Aorta (tissue), 5 donors: Measurements from ENCODE around the gene PCGF3. TPM values are rescaled to one million over a fixed set of nuclear protein-coding genes. Genes with fewer than 3 reads are reported as not detected.
A peak's percentile ranks its signal among the peaks of the same experiment; 100 is the strongest.

Source experiments
- ATAC-seq: fragments of 200-7000 bp; cut with Tn5 transposase; one replicate; pipeline ENCODE4 v1.9.1; 2022; ENCODE audit warnings: moderate library complexity; ENCODE audit not compliant: low FRiP score
- DNase-seq, 2 donors: peaks; one replicate each; pipeline ENCODE4 v3.0.0-alpha.2; 2020
- H3K27ac ChIP-seq, 2 donors: one replicate each; pipeline ENCODE4 v1.5.1; 2013; ENCODE audit warnings: low read length in 2 of 2, mild to moderate bottlenecking in 2 of 2, moderate library complexity in 2 of 2, control low read depth in 1 of 2, inconsistent platforms in 1 of 2, low read depth in 1 of 2
- H3K27me3 ChIP-seq, 2 donors: one replicate each; pipeline ENCODE4 v1.6.1; 2013; ENCODE audit warnings: control low read depth in 1 of 2, low read length in 1 of 2, mild to moderate bottlenecking in 1 of 2, moderate library complexity in 1 of 2; ENCODE audit not compliant: insufficient read depth in 2 of 2, control insufficient read depth in 1 of 2
- H3K36me3 ChIP-seq, 2 donors: one replicate each; pipeline ENCODE4 v1.6.1; 2013; ENCODE audit warnings: control low read depth in 1 of 2, low read length in 1 of 2, mild to moderate bottlenecking in 1 of 2; ENCODE audit not compliant: insufficient read depth in 2 of 2, control insufficient read depth in 1 of 2
- H3K4me1 ChIP-seq, 2 donors: one replicate each; pipeline ENCODE4 v1.6.1; 2013; ENCODE audit warnings: low read length in 2 of 2, control low read depth in 1 of 2, mild to moderate bottlenecking in 1 of 2, moderate library complexity in 1 of 2; ENCODE audit not compliant: insufficient read depth in 2 of 2, control insufficient read depth in 1 of 2
- H3K4me3 ChIP-seq, 2 donors: one replicate each; pipeline ENCODE4 v1.5.1; 2013; ENCODE audit warnings: low read length in 2 of 2, control low read depth in 1 of 2, mild to moderate bottlenecking in 1 of 2
- H3K9me3 ChIP-seq: one replicate; pipeline ENCODE4 v1.6.1; 2013; ENCODE audit warnings: mild to moderate bottlenecking, low read length; ENCODE audit not compliant: control insufficient read depth
- WGBS, 2 donors: extraction: QIAGEN DNeasy Blood & Tissue Kit; methylation state at CpG; one replicate each; pipeline ENCODE4 v1.1.7; 2013; 5-methylcytosine and 5-hydroxymethylcytosine counted together
- intact Hi-C, 2 donors: fragments of 100-400 bp; cut with DNase I; formaldehyde crosslinking; loops; one replicate each; pipeline versions ENCODE4 v1.14.2 to v1.15.0; 2022
- polyA plus RNA-seq, 2 donors: library from polyadenylated mRNA; stranded (reverse); fragments of 200-250 nt; gene quantifications; one replicate each; pipeline ENCODE4 v1.2.3, GENCODE V29; 2013
- total RNA-seq, 2 donors: library from RNA; stranded (reverse); fragmentation: NEBNext Ultra II Directional; extraction: Animal tissue kit (Norgen Biotek cat#: 25700); gene quantifications; one replicate each; pipeline ENCODE4 v1.2.1, GENCODE V29; 2021
- donor health status: healthy with polysubstance abuse.
- donor health status: Bipolar disorder and iron deficiency.
- donor health status: DM: no; HTN: no; CAD: no.
- donor health status: DM: no; HTN: no; CAD: no.
- donor health status: DM: yes; HTN: yes; CAD: no.

The PCGF3 gene
- total and polyA plus RNA-seq, 4 donors: 17.7 to 59.4 (median 37.0) TPM

DNA sequence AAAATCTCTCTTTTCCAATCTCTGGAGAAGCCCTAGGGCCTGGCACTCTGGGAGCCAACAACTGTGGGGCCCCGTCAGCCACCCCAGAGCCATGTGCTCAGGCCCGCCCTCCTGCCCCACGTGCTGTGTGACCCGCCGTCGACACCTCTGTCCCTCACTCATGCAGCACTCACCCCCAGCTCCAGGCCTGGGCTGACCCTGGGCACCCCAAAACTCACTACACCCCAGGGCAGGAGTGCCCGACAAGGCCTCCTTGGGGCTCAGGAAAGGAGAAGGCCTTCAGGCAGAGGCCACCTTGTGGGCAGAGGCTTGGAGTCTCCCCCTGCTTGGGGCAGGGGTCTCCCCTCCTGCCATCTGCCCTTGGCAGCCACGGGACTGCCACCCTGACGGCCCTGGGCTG, 25.5 kb upstream of the PCGF3 start:
- Histone ChIP-seq H3K9me3 (no peaks in the 10 kb centered on the region), H3K4me1 (no peaks in the 10 kb centered on the region), H3K27ac (no peak overlapping the region), H3K4me3 (no peak overlapping the region), H3K36me3 (no peaks in the 10 kb centered on the region), H3K27me3 (no peaks in the 10 kb centered on the region)
- 80 to 84% methylated on average over 9 of the region's 9 CpGs for WGBS, 2 donors
- DNase-seq (peak in 1 of 2 donors; percentile 44), ATAC-seq (no peak)
- intact Hi-C loops: no loop called here

DNA sequence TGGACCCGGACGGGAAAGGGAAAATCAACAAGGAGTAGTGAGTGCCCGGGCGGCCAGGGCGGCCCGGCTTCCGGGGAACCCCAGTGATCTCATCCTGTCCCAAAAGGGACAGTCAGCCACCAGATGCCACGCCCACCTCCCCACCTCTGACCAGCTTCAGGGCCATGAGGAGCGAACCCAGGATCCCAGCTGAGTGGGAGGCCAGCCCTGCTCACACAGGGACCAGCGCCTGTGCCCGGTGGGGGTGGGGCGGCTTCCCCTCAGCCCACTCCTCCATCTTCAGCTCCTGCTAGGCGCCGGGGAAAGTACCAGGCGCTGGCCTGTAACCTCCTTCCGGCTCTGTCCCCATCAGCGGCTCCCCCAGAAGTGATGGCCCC, 25.1 kb upstream of the PCGF3 start:
- intact Hi-C loops: no loop called here
- ATAC-seq: no peak
- DNase-seq: peak; percentile 59 to 78
- H3K27ac ChIP-seq: no peak overlapping the region
- H3K4me3 ChIP-seq: no peak overlapping the region
- no peaks in the 10 kb centered on the region for H3K27me3 ChIP-seq
- H3K9me3 ChIP-seq: no peaks in the 10 kb centered on the region
- H3K4me1 ChIP-seq: no peaks in the 10 kb centered on the region
- no peaks in the 10 kb centered on the region for H3K36me3 ChIP-seq
- WGBS, 2 donors: 51 to 60% methylated on average over 17 of the region's 17 CpGs

DNA sequence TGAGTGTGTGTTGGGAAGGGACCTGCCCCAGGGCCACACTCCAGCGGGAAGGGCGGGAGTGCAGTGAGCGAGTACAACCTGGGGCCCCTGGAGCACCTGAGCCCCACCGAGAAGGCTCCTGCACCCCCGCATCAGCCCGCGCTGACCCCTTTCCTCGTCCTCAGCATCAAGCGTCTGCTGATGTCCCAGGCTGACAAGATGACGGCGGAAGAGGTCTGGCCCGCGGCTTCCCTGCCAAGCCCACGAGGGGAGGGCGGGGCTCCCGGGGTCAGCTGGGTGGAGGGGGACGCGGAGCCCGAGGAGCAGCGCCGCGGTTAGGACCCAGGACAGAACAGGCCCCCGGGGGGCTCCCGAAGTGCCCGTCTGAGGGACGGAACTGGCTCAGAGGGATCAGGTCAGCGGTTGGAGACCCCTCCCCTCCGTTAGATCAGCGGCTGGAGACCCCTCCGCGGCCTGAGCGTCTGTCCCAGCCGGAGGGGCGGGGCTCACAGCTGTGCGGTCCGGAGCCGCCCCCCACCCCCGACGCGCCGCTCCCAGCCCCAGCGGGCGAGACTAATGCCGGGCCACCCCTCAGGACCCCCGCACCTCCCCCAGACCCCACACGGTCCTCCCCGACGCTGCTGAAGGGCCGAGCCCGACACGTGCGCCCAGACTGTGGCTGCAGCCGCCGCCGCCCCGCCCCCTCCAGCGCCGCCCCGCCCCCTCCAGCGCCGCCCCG, 24.5 kb upstream of the PCGF3 start:
- WGBS, 2 donors: 4 to 9% methylated on average over 24 to 58 of the region's 62 CpGs
- Histone ChIP-seq H3K4me3 (no peak overlapping the region), H3K4me1 (no peaks in the 10 kb centered on the region), H3K36me3 (no peaks in the 10 kb centered on the region), H3K27ac (no peak overlapping the region), H3K9me3 (no peaks in the 10 kb centered on the region), H3K27me3 (no peaks in the 10 kb centered on the region)
- DNase-seq (peak; percentile 84 to 87), ATAC-seq (no peak)
- intact Hi-C loops: no loop called here

DNA sequence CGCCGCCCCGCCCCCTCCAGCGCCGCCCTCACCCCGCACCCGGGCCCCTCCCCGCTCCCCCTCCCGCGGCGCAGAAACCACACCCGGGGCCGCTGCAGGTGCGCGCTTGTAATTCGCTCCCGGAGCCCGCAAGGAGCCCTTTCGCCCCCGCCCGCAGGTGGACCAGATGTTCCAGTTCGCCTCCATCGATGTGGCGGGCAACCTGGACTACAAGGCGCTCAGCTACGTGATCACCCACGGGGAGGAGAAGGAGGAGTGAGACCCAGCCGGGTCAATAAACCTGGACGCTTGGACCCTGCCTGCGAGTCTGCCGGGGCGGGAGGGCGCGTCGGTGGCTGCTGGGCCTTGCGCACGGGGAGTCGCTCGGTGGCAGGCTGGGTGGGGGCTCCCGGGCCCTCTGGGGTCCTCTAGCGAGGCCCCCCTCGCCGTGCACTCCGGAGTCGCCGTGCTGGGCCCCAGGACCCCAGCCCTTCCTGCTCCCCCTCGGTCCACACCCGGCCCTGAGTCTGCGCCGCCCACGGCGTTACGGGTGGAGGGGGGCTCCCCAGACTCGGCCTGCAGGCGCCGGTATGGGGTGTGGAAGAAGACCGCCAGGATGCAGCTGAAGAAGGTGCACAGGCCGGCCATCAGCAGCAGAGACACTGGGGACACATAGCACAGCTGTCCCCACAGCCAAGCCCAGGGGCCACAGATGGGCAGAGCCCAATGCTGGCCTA, 23.7 kb upstream of the PCGF3 start:
- no peak for ATAC-seq
- Histone ChIP-seq H3K27ac (no peak overlapping the region), H3K36me3 (no peaks in the 10 kb centered on the region), H3K4me1 (no peaks in the 10 kb centered on the region), H3K4me3 (no peak overlapping the region), H3K9me3 (no peaks in the 10 kb centered on the region), H3K27me3 (no peaks in the 10 kb centered on the region)
- intact Hi-C loops: no loop called here
- WGBS, 2 donors: 82 to 91% methylated on average over 43 to 58 of the region's 58 CpGs
- peak; percentile 58 to 77 for DNase-seq

DNA sequence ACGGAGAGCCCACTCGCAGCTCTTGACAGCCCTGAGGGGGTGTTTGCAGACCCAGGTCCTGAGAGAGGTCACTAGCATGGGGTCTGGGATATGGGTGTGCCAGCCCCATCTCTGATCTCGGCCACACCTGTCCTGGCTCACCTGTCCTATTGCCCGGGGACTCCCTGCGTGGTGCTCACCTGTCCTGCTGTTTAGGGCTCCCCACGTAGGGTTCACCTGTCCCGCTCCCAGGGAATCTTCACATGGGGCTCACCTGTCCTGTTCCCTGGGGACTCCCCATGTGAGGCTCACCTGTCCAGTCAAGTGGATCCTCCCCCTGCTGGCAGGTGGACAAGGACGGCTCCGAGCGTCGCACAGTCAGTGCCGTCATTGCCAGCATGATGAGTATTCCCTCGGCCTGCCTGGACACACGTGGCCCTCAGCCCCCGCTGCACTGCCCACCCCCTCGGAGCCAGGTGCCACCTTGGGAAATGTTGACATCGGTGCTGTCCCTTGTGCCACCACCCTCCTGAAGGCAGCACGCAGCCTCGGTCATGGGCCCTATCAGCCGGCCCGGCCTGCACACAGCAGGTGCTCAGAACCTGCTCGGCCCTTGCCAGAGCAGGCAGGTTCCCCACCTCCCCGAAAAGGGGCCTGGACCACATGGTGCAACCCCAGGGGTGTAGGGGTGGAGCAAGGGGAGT, 23.0 kb upstream of the PCGF3 start:
- H3K9me3 ChIP-seq: no peaks in the 10 kb centered on the region
- intact Hi-C loops: no loop called here

DNA sequence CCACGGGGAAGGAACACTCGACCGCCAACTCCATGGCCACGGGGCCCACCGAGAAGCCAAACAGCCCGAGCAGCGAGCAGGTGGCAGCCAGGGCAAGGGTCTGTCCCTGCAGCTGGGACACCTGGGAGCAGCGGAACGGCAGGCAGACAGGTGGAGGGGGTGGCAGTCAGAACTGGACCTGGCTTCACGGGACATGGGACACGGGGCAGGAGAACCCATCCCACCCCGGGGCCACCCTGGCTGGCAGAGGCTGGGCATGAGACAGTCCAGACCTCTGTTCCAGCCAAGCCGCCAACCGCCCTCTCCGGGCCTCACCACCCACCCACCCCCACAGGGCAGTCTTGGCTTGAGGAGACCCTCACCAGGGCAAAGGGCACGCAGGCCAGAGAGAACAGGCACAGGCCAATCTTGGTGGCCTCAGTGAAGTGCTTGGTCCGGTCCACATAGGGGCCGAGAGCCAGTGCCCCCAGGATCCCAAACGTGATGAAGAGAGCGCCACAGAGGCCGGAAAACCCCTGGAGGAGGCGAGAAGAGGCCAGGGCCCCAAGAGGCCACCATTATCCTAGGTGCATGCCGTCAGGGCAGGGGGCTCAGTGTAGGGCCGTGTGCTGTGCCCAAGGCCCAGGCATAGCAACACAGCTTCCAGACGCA, 22.3 kb upstream of the PCGF3 start:
- intact Hi-C loops: no loop called here
- ATAC-seq (no peak), DNase-seq (peak in 1 of 2 donors; percentile 48)
- Histone ChIP-seq H3K27me3 (no peaks in the 10 kb centered on the region), H3K4me3 (no peak overlapping the region), H3K4me1 (no peaks in the 10 kb centered on the region), H3K9me3 (no peaks in the 10 kb centered on the region), H3K36me3 (no peaks in the 10 kb centered on the region), H3K27ac (no peak overlapping the region)
- 86% methylated on average over 25 of the region's 25 CpGs for WGBS, 2 donors

More for the DNA sequence above, 23.0 kb upstream of the PCGF3 start:
- no peaks in the 10 kb centered on the region for H3K36me3 ChIP-seq
- H3K27me3 ChIP-seq: no peaks in the 10 kb centered on the region
- no peak overlapping the region for H3K4me3 ChIP-seq
- H3K27ac ChIP-seq: no peak overlapping the region
- WGBS, 2 donors: 93% methylated on average over 23 of the region's 23 CpGs
- no peak for ATAC-seq
- peak in 1 of 2 donors; percentile 49 for DNase-seq
- no peaks in the 10 kb centered on the region for H3K4me1 ChIP-seq

DNA sequence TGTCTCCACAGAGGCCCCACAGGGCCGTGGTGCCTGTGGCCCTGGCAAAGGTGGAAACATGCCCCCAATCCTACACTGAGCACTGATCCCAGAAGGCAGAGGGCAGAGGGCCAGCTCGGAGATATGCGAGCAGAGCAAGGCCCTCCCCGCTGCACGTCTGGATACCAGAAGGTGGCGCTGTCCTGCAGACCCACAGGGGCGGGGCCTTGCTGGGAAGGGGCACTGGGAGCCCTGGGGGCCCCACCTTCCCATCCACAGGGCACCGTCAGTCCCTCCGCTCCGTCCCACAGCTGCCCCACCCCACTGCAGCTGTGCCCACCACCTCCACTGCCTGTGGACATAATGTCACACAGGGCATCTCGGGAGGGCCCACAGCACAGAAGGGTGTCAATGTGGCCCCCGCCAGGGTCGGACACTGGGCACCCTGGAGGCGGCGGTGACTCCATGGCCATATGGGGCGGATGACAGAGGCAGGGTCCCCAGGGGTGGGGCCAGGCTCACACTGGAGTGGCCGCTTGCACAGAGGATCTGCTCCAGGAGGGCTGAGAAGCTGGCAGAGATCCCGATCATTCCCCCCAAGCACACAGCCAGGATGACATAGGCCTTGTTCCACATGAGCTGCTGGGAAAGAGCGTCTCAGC, 21.5 kb upstream of the PCGF3 start:
- 50 to 55% methylated on average over 18 to 19 of the region's 19 CpGs for WGBS, 2 donors
- H3K27ac ChIP-seq: no peak overlapping the region
- H3K9me3 ChIP-seq: no peaks in the 10 kb centered on the region
- H3K4me1 ChIP-seq: no peaks in the 10 kb centered on the region
- H3K4me3 ChIP-seq: no peak overlapping the region
- no peaks in the 10 kb centered on the region for H3K27me3 ChIP-seq
- H3K36me3 ChIP-seq: no peaks in the 10 kb centered on the region
- DNase-seq (peak; percentile 76 to 82), ATAC-seq (peak; percentile 26)
- intact Hi-C loops: no loop called here

DNA sequence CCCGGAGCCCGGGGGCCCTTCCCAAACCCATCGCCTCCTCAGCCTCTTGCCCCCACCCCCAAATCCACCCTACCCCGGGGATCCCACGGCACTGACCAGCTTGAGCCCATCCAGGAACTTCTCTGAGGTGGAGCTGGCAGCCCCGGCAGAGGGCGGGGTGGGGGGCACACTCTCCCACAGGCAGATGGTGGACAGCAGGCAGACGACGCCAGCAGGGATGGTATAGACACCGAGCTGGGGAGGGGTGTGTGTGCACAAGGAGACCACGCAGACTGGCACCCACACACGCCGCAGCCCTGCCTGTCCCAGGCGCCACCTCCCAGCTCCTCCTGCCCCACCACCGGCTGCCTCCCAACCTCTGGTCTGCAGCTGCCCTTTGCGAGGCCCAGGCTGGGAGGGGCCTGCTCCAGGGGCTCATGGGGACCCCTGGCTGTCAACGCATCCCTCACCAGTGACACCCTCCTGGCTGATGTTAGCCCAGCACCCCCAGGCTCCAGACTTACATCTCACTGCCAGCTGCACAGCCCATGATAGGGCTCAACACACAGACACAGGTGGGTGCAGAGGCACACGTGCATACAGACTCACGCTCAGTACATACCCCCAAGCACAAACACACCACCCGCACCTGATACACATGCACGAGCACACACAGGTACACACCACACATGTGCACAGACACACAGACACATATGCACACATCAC, 20.9 kb upstream of the PCGF3 start:
- DNase-seq (peak in 1 of 2 donors; percentile 53), ATAC-seq (no peak)
- no peak overlapping the region for H3K4me3 ChIP-seq
- H3K9me3 ChIP-seq: no peaks in the 10 kb centered on the region
- H3K36me3 ChIP-seq: no peaks in the 10 kb centered on the region
- WGBS, 2 donors: 84 to 87% methylated on average over 21 of the region's 21 CpGs
- intact Hi-C loops: no loop called here
- no peaks in the 10 kb centered on the region for H3K4me1 ChIP-seq
- no peaks in the 10 kb centered on the region for H3K27me3 ChIP-seq
- H3K27ac ChIP-seq: no peak overlapping the region
